DMS153 treated with DMSO at 0.1 percent for 48 hours (cell line): ENCODE measurements around the gene SUGCT.
"Not testable (repeated sequence)": the region's sequence is repeated elsewhere in the genome, so short reads cannot be mapped to it uniquely, and the experiment has no call there.

Source experiments
- DNase-seq: peaks from one replicate; lab custom pipeline; 2025; ENCODE audit not compliant: unreplicated experiment; lab: John Stamatoyannopoulos, UW

The SUGCT gene

GRCh38 chr7:40244226-40244625, 109.4 kb downstream of the SUGCT start:
- DNase-seq = no peak

- no peak for DNase-seq
These were observed 113.9 kb downstream of the SUGCT start for GRCh38 chr7:40248681-40249080.

GRCh38 chr7:40253444-40253843, 118.6 kb downstream of the SUGCT start:
- DNase-seq = not testable (repeated sequence)

- no peak for DNase-seq
These were observed 129.1 kb downstream of the SUGCT start for GRCh38 chr7:40263752-40264390.

GRCh38 chr7:40267583-40267982, 132.8 kb downstream of the SUGCT start:
- no peak for DNase-seq

- DNase-seq = not testable (repeated sequence)
These were observed 134.0 kb downstream of the SUGCT start for GRCh38 chr7:40268810-40269209.

- DNase-seq = no peak
These were observed 141.3 kb downstream of the SUGCT start for GRCh38 chr7:40276061-40276460.

- no peak for DNase-seq
These were observed 145.2 kb downstream of the SUGCT start for GRCh38 chr7:40279991-40280390.

- DNase-seq = no peak
These were observed 148.1 kb downstream of the SUGCT start for GRCh38 chr7:40282858-40283257.

- no peak for DNase-seq
These were observed 148.6 kb downstream of the SUGCT start for GRCh38 chr7:40283391-40283790.

GRCh38 chr7:40288827-40289226, 154.0 kb downstream of the SUGCT start:
- no peak for DNase-seq

GRCh38 chr7:40297741-40298311, 163.0 kb downstream of the SUGCT start:
- no peak for DNase-seq

- no peak for DNase-seq
These were observed 163.6 kb downstream of the SUGCT start for GRCh38 chr7:40298421-40298820.

- DNase-seq = no peak
These were observed 164.3 kb downstream of the SUGCT start for GRCh38 chr7:40299097-40299496.

- DNase-seq = no peak
These were observed 165.4 kb downstream of the SUGCT start for GRCh38 chr7:40300146-40300670.

- DNase-seq = no peak
These were observed 166.8 kb downstream of the SUGCT start for GRCh38 chr7:40301486-40302068.

- no peak for DNase-seq
These were observed 169.2 kb downstream of the SUGCT start for GRCh38 chr7:40303996-40304395.

- DNase-seq = no peak
These were observed 170.4 kb downstream of the SUGCT start for GRCh38 chr7:40305229-40305628.

GRCh38 chr7:40306025-40306424, 171.2 kb downstream of the SUGCT start:
- no peak for DNase-seq

GRCh38 chr7:40306596-40306995, 171.8 kb downstream of the SUGCT start:
- no peak for DNase-seq

GRCh38 chr7:40310258-40310657, 175.5 kb downstream of the SUGCT start:
- DNase-seq = no peak

- DNase-seq = no peak
These were observed 176.5 kb downstream of the SUGCT start for GRCh38 chr7:40311307-40311706.
